KOPT-K1 (cell line): ENCODE results near the gene PPP1R12B.

ENCODE experiments used
- H3K27ac ChIP-seq: fragments of 200-600 bp; sonication (generic); 2 replicates; pipeline ENCODE4 v1.5.1; 2016; ENCODE audit warnings: antibody characterized with exemption, mild to moderate bottlenecking, low read depth, low read length; ENCODE audit not compliant: poor library complexity, severe bottlenecking
- H3K36me3 ChIP-seq: fragments of 200-600 bp; sonication (generic); 2 replicates; pipeline ENCODE4 v1.5.1; 2017; ENCODE audit warnings: antibody characterized with exemption, mild to moderate bottlenecking, low read length, moderate library complexity; ENCODE audit not compliant: insufficient read depth
- H3K9me3 ChIP-seq: fragments of 200-600 bp; sonication (generic); 2 replicates; pipeline ENCODE4 v1.5.1; 2017; ENCODE audit warnings: antibody characterized with exemption, low read length, mild to moderate bottlenecking; ENCODE audit not compliant: insufficient read depth, poor library complexity, severe bottlenecking

The PPP1R12B gene

DNA sequence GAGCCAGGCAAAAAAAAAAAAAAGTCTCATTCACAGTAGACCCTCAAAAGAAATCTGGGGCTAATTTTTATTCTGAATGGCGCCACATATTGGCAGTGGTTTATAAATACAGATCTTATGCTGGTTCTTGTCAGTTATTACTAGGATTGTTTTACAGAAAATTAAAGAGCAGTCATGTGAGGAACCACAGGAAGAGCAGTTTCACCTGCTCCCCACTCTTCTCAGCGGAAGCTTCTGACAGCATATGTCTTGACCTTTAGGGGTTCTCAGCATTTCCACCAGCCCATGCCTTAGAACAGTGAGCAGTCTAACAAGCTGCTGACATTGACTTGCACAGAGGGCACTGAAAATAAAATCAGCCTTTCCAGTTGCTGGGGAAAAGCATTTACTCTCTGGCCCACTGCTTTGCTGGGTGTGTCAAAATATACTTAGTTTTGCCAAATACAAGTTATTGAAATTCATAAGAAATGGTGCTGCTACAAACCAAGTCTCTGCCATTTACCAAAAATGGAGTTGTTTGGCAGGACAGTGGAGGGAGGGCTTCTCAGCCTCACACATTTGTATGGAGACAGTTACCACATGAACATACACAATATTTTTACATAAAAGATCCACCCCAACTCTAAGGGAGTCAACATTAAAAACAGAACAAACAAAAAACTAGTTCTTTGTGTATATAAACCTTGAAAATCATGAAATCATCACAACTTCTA is 217.5 kb downstream of the PPP1R12B start:
- H3K36me3 ChIP-seq = peaks cover 13% of the 10 kb centered on the region; the same call in 1 of the 2 replicates
- H3K9me3 ChIP-seq = no peaks in the 10 kb centered on the region
- no peak overlapping the region for H3K27ac ChIP-seq

DNA sequence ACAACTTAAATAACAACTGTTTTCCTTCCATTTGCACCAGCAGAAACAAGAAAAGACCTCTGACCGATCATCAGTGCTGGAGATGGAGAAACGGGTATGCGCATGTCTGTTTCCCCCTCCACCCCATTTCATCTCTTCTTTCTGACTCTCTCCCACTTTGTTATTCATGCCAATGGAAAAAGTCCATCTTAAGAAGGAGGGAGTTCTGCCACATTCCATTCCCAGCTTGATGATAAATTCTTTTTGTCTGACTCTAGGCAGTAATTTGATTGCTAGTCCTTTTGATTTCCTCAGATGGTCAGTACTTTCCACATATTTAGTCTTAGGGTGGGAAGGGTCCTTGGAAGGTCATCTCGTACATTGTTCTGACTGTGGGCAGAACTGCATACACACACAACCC is 219.2 kb downstream of the PPP1R12B start:
- Histone ChIP-seq H3K27ac (no peak overlapping the region), H3K9me3 (no peaks in the 10 kb centered on the region), H3K36me3 (peaks cover 13% of the 10 kb centered on the region; the same call in 1 of the 2 replicates)

DNA sequence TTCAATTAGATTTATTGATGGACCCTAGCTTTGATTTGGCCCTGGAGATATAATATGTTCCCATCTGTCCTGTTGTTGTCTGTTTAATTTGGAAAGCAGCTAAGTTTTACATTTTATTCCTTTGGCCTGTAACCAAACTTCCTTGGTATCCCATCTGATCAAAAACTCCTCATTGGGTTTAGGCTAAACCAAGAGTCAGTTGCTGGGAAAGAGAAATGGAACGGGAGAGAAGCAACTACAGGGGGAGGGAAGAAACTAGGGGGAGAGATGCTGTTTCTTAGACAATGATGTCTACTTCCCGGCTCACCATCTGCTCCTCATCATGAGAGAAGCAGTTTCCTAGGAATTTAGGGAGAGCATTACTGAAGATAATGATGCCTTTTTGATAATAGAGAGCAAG is 219.9 kb downstream of the PPP1R12B start:
- Histone ChIP-seq H3K36me3 (peaks cover 13% of the 10 kb centered on the region; the same call in 1 of the 2 replicates), H3K27ac (no peak overlapping the region), H3K9me3 (no peaks in the 10 kb centered on the region)

DNA sequence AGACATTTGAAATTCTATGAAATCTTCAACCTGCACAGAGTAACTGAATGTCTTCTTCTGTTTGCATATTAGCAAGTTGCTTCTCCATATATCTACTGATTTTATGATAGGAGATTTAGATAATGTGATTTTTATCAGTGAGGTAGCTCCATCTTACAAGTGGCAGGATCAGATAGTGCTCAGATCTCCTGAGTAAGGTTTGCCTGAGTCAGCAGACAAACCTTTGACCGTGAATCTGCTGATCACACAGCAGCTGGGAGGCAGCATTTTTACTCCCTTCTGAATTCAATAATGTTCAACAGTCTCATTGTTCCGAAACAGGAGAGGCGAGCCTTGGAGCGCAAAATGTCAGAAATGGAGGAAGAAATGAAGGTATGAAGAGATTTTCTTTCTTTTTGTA is 220.3 kb downstream of the PPP1R12B start:
- Histone ChIP-seq H3K27ac (no peak overlapping the region), H3K9me3 (no peaks in the 10 kb centered on the region), H3K36me3 (peaks cover 13% of the 10 kb centered on the region; the same call in 1 of the 2 replicates)

DNA sequence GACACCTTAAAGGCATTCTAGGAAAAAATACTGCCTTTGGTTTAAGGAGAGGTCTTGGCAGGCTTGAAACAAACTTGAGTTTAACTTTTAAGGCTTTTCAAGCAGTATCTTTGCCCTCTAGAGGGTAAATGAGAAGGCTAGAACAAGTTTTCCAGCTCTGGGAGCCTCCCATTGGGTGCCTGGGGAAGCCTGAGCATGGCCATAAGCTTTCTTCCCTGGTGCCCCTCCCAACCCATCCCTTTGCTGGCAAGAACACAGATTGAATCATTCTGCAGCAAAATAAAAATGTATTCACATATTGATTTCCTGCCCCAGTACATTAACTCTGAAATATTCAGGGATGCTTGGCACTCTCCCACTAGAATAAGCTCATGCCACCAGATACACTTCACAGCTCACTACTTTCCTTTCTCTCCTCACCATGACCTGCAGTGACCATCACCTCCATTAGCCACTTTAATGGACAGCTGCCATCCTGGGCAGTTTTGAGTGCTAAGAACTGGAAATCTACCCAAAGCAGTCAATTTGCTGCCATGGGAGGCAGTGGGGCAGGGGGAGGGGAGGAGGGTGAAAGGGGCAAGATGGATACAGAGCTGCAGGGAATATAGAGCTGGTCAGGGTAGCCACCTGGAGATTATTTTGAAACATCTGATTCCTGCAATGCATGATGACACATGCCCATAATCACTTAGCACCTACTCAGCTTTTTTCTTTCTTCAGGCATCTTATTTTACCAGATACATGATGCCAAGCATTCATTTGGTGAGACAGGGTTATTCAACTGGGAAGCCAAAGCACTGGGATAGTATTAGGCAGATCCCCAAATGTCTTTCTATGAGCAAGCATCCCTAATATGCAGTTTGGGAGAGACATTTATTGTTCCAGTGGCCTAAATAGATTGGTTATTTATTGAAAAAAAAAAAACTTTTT is 221.2 kb downstream of the PPP1R12B start:
- H3K9me3 ChIP-seq = no peaks in the 10 kb centered on the region
- peaks cover 13% of the 10 kb centered on the region; the same call in 1 of the 2 replicates for H3K36me3 ChIP-seq
- no peak overlapping the region for H3K27ac ChIP-seq

DNA sequence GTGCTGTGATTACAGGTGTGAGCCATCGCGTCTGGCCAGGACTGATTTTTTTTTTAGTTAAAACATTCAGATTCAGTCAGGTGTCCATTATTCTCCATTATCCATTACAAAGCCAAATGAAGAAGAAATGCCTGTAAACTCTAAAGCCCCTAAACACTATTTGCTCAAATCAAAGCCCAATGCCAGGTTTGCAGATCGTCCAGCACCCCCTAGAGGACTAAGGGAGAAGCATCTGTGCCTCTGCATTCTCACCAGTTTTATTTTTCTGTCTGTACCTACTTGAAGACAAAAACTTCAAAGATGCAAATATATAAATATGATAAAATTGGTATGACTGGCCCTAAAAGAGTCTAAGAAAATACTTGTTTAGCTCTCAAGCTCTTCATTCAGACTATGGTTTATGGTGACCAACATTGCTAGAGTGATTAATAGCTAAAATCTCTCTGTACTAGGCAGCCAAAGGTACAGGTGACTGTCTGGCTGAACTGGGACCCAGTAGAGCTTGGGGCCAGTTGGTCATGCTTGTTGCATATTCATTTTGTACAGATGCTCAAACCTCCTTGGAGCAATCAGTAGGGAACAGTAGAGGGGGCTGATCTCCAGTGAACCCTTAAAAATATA is 223.3 kb downstream of the PPP1R12B start:
- Histone ChIP-seq H3K9me3 (no peaks in the 10 kb centered on the region), H3K27ac (no peak overlapping the region), H3K36me3 (peaks cover 9% of the 10 kb centered on the region; the same call in 1 of the 2 replicates)

DNA sequence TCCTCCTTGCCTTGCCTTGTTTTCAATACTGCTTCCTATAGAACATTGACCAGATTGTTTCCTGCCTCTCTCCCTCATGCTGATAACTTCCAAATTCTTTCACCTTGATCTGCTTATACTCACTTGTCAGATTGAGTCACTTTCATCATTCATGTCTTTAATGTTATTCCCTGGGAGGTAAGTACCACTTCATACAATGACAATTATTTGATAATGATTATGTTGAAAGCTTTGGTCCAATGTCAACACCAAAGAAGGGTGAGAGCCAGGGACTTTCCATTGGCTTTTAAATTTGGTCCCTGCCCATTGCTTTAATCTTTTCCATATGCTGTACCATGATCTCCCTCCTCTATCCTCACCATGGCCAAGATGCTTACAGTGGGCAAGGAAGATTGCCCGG is 224.4 kb downstream of the PPP1R12B start:
- Histone ChIP-seq H3K36me3 (peaks cover 4% of the 10 kb centered on the region; the same call in 1 of the 2 replicates), H3K27ac (no peak overlapping the region), H3K9me3 (no peaks in the 10 kb centered on the region)

DNA sequence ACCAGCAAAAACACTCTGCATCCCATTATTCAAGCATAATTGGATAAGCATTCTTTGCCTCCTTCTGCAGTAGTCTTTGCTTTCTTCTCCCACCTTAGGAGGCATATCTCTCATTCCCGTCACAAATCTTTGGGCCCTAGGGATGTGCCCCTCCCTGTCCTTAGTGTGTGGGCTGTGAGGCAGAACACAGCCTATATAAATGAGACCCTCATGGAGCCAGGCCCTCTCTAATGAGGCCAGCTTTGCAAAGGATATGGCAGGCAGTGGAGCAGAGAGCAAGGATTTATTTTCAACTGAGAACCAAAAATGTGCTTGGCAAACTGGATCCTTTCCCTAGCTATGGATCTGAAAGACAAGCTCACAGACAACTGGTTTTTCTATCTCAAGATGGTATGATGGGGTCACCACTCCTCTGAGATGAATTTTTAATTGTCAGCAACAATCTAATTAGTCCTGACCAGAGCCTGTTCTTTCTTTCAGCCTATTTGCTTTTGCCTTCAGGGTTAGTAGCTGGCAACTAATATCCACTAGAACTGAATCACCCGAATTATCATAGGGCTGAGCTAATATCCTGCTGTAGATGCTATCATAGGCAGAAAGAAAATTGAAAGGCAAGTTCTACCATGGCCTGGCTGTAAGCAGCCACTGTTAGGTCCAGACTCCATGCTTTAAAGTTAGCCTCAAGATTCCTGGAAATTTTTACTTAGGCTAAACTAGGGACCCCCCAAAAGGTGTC is 227.6 kb downstream of the PPP1R12B start:
- H3K9me3 ChIP-seq = no peaks in the 10 kb centered on the region
- no peak overlapping the region for H3K27ac ChIP-seq
- no peaks in the 10 kb centered on the region for H3K36me3 ChIP-seq

DNA sequence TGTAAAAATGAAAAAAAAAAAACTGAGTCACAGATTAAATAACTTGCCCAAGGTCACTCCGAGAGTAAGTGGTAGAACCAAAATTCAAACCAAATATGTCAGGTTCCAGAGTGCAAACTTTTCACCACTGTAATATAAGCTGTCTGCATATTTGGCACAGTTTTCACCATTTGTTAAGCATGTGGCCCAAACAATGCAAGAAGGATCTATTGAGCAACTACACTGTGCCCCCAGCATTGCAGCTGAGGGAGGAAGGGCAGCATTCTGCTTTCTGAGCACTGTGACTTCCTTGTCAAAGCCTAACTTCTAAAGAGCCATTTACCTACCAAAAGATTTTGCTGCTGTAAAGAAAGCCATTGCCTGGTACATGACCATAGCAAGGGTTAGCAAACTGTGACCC is 228.3 kb downstream of the PPP1R12B start:
- H3K27ac ChIP-seq = no peak overlapping the region
- H3K9me3 ChIP-seq = no peaks in the 10 kb centered on the region
- H3K36me3 ChIP-seq = no peaks in the 10 kb centered on the region

DNA sequence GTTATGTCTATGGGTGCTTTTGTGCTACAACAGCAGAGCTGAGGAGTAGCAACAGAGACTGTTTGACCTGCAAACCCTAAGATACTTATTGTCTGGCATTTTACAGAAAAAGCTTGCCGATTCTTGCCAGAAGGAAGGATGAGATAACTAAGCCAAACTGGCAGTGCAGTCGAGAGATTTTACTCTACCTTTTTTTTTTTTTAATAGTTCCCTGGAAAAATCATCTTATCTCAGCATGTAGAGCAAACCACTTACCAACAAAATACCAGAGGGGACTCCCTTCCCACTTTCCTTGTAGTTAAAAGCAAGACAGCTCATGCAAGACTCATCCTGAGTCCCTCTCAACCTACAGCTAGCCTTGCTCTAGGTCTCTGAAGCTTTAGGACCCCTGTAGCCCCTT is 228.9 kb downstream of the PPP1R12B start:
- Histone ChIP-seq H3K9me3 (no peaks in the 10 kb centered on the region), H3K27ac (no peak overlapping the region), H3K36me3 (no peaks in the 10 kb centered on the region)

DNA sequence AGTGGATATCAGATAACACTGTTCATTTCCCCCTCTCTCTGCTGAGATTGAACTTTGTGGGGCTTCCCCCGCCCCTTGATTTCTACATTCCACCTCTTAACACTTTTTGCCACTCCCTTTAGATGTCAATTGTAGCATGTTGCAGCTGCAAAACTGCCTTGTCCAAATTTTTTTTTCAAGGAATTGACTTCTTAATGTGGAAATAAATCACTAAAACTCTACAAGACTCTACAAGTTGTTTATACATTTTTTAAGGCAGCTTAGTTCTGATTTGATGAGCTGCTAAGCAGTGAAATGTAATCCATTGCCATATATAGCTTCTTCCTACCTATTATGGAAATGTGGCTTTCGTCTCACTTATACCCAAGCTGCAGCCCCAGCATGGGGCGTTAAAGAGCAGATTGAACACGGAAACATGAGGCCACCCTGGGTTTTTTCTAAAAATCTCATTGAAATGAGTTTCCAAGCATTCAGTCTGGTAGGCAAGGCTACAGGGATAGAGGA is 229.6 kb downstream of the PPP1R12B start:
- Histone ChIP-seq H3K27ac (no peak overlapping the region), H3K9me3 (no peaks in the 10 kb centered on the region), H3K36me3 (no peaks in the 10 kb centered on the region)

DNA sequence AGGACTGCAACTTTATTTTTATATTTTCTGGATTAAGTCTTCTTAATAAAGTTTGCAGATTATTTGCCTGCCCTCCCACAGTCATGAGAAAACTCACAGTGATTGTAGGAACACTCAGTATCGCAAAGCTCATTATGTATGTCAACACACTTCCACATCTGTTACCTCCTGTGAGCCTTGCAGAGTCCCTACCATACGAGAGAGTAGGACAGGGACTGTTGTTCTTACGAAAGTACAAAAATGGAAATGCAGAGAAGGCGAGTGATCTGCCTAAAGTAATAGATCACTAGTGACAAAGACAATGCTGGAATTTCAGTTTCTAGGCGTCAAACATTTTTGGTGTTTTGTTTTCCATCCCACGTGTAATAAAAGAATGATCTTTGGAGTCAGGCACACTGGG is 230.1 kb downstream of the PPP1R12B start:
- no peaks in the 10 kb centered on the region for H3K36me3 ChIP-seq
- H3K27ac ChIP-seq = no peak overlapping the region
- no peaks in the 10 kb centered on the region for H3K9me3 ChIP-seq

DNA sequence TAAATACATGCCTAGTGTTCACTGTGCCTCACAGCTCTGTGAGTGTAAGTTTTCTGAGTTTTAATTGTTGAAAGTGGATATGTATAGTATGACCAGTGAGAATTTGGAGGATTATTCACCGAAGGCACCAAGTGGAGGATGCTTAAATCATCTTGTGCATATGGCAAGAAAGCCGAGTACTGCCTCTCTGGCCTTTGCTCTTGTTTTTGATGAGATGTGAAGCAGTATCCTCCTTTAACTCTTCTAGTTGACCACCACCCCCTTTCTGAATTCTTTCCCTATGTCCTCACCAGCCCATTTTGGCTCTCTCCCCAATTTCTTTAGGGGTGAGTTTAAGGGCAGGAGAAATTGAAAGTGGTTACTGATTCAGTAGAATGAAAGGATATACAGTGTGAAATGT is 231.3 kb downstream of the PPP1R12B start:
- no peak overlapping the region for H3K27ac ChIP-seq
- no peaks in the 10 kb centered on the region for H3K9me3 ChIP-seq
- no peaks in the 10 kb centered on the region for H3K36me3 ChIP-seq

DNA sequence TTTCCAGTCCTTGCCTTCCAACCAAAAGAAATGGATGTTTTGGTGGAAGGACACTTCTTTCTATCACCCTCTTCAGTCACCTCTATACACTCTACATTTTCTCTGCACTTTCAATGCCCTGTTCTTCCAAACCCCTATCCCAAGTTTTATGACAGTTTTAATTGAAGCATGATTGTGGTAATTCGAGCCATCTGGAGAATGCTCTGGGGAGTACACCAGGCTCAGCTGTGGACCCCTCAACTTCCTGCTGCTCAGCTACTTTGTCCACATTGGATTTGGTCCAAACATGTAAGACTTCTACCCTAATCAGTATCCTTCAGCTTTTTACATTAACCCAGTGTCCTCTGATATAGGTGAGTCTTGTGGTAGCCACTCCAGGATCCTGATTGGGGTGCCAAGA is 232.1 kb downstream of the PPP1R12B start:
- H3K36me3 ChIP-seq = no peaks in the 10 kb centered on the region
- no peak overlapping the region for H3K27ac ChIP-seq

More for the DNA sequence above, 232.1 kb downstream of the PPP1R12B start:
- H3K9me3 ChIP-seq = no peaks in the 10 kb centered on the region
